ENCODE results near the gene RNF141. TPM values are rescaled to one million over a fixed set of nuclear protein-coding genes. Genes with fewer than 3 reads are reported as not detected.

The RNF141 gene, protein sequence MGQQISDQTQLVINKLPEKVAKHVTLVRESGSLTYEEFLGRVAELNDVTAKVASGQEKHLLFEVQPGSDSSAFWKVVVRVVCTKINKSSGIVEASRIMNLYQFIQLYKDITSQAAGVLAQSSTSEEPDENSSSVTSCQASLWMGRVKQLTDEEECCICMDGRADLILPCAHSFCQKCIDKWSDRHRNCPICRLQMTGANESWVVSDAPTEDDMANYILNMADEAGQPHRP
- 24.7 and 26.4 TPM in 2 replicates for total RNA-seq

DNA sequence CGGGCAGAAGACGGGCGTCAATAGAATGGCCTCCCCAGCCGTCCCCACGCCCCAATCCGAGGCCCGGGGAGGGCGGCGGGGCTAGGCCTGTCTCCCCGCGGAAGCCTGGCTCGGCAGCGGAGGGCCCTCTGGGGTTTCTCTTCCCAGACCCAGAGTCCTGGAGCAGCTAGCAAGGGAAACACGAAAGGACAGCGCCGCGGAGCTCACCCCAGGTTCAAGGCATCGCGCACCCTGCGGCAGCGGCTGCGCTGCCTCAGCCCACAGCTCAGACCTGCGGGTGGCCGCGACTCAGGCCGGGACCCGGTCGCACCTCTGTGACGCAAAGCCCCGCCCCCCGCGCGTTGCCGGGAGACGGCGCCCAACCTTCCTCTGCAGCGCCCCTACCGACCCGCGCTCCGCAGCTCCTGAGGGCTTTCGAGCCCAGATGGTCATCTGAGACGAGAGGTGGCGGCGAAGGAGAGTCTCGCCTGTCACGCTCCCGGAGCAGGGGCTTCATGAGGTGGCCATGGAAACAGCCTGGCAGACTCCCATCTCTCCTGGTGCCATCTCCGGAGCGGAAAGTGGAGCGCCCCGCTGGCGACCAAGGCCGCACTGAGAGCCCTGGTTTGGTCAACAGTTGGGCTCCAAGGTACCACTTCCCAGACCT is at the start of gene RNF141:
Gene RNF141, minus strand, starts transcription at position 273 of the 646 bp plus-strand sequence. CDS start 7,029 bp downstream, outside the sequence.

DNA sequence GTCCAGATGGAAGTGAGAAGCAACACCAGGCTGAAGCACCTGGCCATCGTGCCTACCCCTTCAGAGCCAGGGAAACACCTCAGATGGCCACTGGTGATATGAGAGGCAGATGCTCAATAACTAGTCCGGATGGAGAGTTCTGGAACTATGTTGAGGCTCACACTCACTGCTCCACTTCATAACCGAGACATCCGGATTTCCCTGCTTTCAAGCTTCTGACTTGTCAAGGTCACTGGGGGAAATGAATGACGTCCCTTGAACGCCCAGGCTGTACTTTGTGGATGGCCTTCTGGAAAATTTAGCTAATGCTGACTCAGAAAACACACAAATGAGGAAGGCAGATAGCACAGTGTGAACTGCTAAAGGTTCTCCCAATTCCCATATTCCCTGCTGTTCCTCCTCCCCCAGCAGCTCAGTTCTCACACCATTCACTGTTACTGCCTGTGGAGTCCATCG is 27.5 kb upstream of the RNF141 start, which contains the start of gene LYVE1:
Gene LYVE1, minus strand, starts transcription at position 180 of the 456 bp plus-strand sequence. Its CDS starts 133 bp downstream, at position 47.

Other genes starting within 250 kb of the RNF141 start
- 25.3 and 42.6 TPM in 2 replicates for gene SBF2, start 247.0 kb downstream of the RNF141 start, total RNA-seq
- 56.4 and 241 TPM in 2 replicates for gene ADM, start 236.1 kb downstream of the RNF141 start, total RNA-seq
- gene AMPD3, start 85.9 kb downstream of the RNF141 start, total RNA-seq = 1.3 and 1.6 TPM in 2 replicates
- gene LYVE1, start 27.5 kb upstream of the RNF141 start, total RNA-seq = 0.19 and 0.54 TPM in 2 replicates
- 0.18 and 1.6 TPM in 2 replicates for gene IRAG1, start 152.6 kb upstream of the RNF141 start, total RNA-seq
- 24.7 and 25.6 TPM in 2 replicates for gene CTR9, start 210.1 kb upstream of the RNF141 start, total RNA-seq